HCT116 (cell line): ENCODE measurements around the gene WDR76.

Experiments
- ATF3 ChIP-seq: IDR thresholded peaks from 2 replicates; pipeline ENCODE4 v1.6.1; 2012
- CBX3 ChIP-seq: IDR thresholded peaks from 2 replicates; pipeline ENCODE4 v1.6.1; 2012; ENCODE audit warnings: low read depth
- CEBPB ChIP-seq: IDR thresholded peaks from 2 replicates; pipeline ENCODE4 v1.6.1; 2012; ENCODE audit warnings: low read depth
- CTCF ChIP-seq, 3 experiments: fragments of 200-600 bp in 1 of 3; sonication (generic) in 1 of 3; IDR thresholded peaks in 2 of 3; conservative IDR thresholded peaks in 1 of 3; 2 replicates each; pipeline ENCODE4 v1.5.1; 2012 to 2017; ENCODE audit warnings: low read depth in 2 of 3, low read length in 2 of 3, antibody characterized with exemption in 1 of 3, borderline replicate concordance in 1 of 3, control low read depth in 1 of 3, mild to moderate bottlenecking in 1 of 3, mixed read lengths in 1 of 3, mixed run types in 1 of 3, moderate library complexity in 1 of 3; ENCODE audit not compliant: insufficient read depth in 1 of 3
- EGR1 ChIP-seq: IDR thresholded peaks from 2 replicates; pipeline ENCODE4 v1.6.1; 2012; ENCODE audit warnings: low read depth
- EZH2 ChIP-seq: fragments of 200-600 bp; sonication (generic); IDR thresholded peaks from 2 replicates; pipeline ENCODE4 v1.6.1; 2017; ENCODE audit warnings: antibody characterized with exemption, mixed run types
- EZH2phosphoT487 ChIP-seq: fragments of 200-600 bp; IDR thresholded peaks from 2 replicates; pipeline ENCODE4 v1.6.1; 2018; ENCODE audit warnings: antibody characterized with exemption, borderline replicate concordance
- FOSL1 ChIP-seq: IDR thresholded peaks from 2 replicates; pipeline ENCODE4 v1.6.1; 2012; ENCODE audit warnings: low read depth
- MAX ChIP-seq: IDR thresholded peaks from 2 replicates; pipeline ENCODE4 v1.6.1; 2012
- POLR2A ChIP-seq: IDR thresholded peaks from 2 replicates; pipeline ENCODE4 v1.7.0; 2011; ENCODE audit warnings: borderline replicate concordance; ENCODE audit not compliant: insufficient read depth, insufficient read length; ENCODE audit errors: extremely low read depth
- POLR2AphosphoS5 ChIP-seq: IDR thresholded peaks from 2 replicates; pipeline ENCODE4 v1.6.1; 2011; ENCODE audit warnings: mild to moderate bottlenecking, low read depth, low read length, moderate library complexity
- SIN3A ChIP-seq: IDR thresholded peaks from 2 replicates; pipeline ENCODE4 v1.6.1; 2012; ENCODE audit warnings: low read depth
- SP1 ChIP-seq: IDR thresholded peaks from 2 replicates; pipeline ENCODE4 v1.6.1; 2012; ENCODE audit warnings: low read depth
- YY1 ChIP-seq: IDR thresholded peaks from 2 replicates; pipeline ENCODE4 v1.6.1; 2011; ENCODE audit warnings: low read length, low read depth, moderate library complexity, mild to moderate bottlenecking; ENCODE audit not compliant: insufficient replicate concordance; ENCODE audit errors: extremely low read depth

GRCh38 chr15:43915631-43916325, 89.0 kb downstream of the WDR76 start:
- TF ChIP-seq CTCF (IDR thresholded peaks at IDR 0.05 in 2 of 3, conservative IDR thresholded peaks at IDR 0.05 in 1 of 3; ENCODE audit: borderline replicate concordance in 1 of 3, insufficient read depth in 1 of 3, low read depth in 2 of 3, low read length in 2 of 3) (no peak), CEBPB (no peak), ATF3 (no peak), EZH2 (no peak), POLR2A (no peak), EZH2phosphoT487 (no peak), CBX3 (no peak), YY1 (no peak), SP1 (no peak), MAX (no peak), FOSL1 (no peak), POLR2AphosphoS5 (no peak), SIN3A (no peak), EGR1 (no peak)
